ENCODE data around the gene BCAS3.

GRCh38 chr17:61381537-61381936, 703.9 kb downstream of the BCAS3 start:
- no peak for TF ChIP-seq CTCF (conservative IDR thresholded peaks at IDR 0.05; ENCODE audit: low read length)
- no peak for TF ChIP-seq EZH2phosphoT487 (IDR thresholded peaks at IDR 0.05; ENCODE audit: borderline replicate concordance, low read depth, low read length)
